SK-N-SH (cell line): ENCODE data around the gene TMEM150C.

Experiments
- CTCF ChIP-seq: fragments of 200-600 bp; sonication (generic); IDR thresholded peaks from 2 replicates; pipeline ENCODE4 v1.6.1; 2017; ENCODE audit warnings: antibody characterized with exemption, mild to moderate bottlenecking, moderate library complexity
- EZH2phosphoT487 ChIP-seq: fragments of 200-600 bp; sonication (generic); IDR thresholded peaks from 2 replicates; pipeline ENCODE4 v1.6.1; 2017; ENCODE audit warnings: low read depth, mixed run types, mild to moderate bottlenecking, antibody characterized with exemption, moderate library complexity, borderline replicate concordance
- JUND ChIP-seq: IDR thresholded peaks from 2 replicates; pipeline ENCODE4 v1.4.0; 2012
- RAD21 ChIP-seq: IDR thresholded peaks from 2 replicates; pipeline ENCODE4 v1.6.1; 2012; ENCODE audit warnings: mild to moderate bottlenecking, low read length
- RCOR1 ChIP-seq: fragments of 150-350 bp; IDR thresholded peaks from 2 replicates; pipeline ENCODE4 v1.6.1; 2017; ENCODE audit warnings: antibody characterized with exemption, low read length
- TAF1 ChIP-seq: IDR thresholded peaks from 2 replicates; pipeline ENCODE4 v1.6.1; 2012; ENCODE audit warnings: low read depth, mild to moderate bottlenecking, low read length, moderate library complexity, borderline replicate concordance
- TEAD4 ChIP-seq: IDR thresholded peaks from 2 replicates; pipeline ENCODE4 v1.4.0; 2012; ENCODE audit warnings: mild to moderate bottlenecking, borderline replicate concordance; ENCODE audit not compliant: insufficient read depth

GRCh38 chr4:82436780-82437179 lies 125.0 kb downstream of the TMEM150C start:
- TF ChIP-seq RAD21 (no peak), CTCF (no peak), TEAD4 (no peak), TAF1 (no peak), JUND (no peak), RCOR1 (no peak), EZH2phosphoT487 (no peak)
